ENCODE measurements around the gene ADAM30. TPM values are rescaled to one million over a fixed set of nuclear protein-coding genes. Genes with fewer than 3 reads are reported as not detected.

The ADAM30 gene
- total and polyA plus RNA-seq, 12 donors, result not detected

DNA sequence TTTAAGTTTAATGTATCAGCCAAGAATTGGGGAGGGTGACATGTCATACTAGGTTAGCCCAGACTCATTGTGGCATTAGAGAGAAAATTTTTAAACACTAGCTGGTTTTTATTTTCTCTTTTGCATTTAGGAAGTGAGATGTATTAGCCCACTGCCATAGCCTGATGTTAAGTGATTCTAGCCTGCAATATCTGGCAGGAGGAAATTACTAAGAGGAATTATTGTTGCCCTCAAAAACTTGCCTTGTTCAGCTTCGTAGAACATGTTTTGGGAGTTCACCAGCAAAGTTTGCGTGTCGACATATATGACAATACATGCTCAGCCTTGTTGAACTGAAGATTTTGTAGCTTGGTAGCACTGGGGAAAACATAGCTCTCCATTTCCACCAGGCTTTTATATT is 12.5 kb downstream of the ADAM30 start:
- no peak overlapping the region for H3K27ac ChIP-seq
- WGBS, 2 donors, result 90 to 91% methylated on average over 3 of the region's 3 CpGs
- ATAC-seq (no peak), DNase-seq (no peak)
- no peak overlapping the region for H3K4me3 ChIP-seq
- H3K27me3 ChIP-seq, result peaks cover 0 to 23% (median 8%) of the 10 kb centered on the region in 7 donors
- H3K9me3 ChIP-seq, result peaks cover 0 to 13% (median 0%) of the 10 kb centered on the region in 11 donors
- no peak for TF ChIP-seq CTCF (IDR thresholded peaks at IDR 0.05)
- no peaks in the 10 kb centered on the region for H3K36me3 ChIP-seq
- H3K4me1 ChIP-seq, result peaks cover 0 to 4% (median 0%) of the 10 kb centered on the region in 9 donors
- intact Hi-C loops (cut with DNase I), result loop anchor here in 2 of 10 donors (10.0 kb wide), 3 partner anchors 51 to 261 kb away; no protein-coding TSS in a partner anchor

DNA sequence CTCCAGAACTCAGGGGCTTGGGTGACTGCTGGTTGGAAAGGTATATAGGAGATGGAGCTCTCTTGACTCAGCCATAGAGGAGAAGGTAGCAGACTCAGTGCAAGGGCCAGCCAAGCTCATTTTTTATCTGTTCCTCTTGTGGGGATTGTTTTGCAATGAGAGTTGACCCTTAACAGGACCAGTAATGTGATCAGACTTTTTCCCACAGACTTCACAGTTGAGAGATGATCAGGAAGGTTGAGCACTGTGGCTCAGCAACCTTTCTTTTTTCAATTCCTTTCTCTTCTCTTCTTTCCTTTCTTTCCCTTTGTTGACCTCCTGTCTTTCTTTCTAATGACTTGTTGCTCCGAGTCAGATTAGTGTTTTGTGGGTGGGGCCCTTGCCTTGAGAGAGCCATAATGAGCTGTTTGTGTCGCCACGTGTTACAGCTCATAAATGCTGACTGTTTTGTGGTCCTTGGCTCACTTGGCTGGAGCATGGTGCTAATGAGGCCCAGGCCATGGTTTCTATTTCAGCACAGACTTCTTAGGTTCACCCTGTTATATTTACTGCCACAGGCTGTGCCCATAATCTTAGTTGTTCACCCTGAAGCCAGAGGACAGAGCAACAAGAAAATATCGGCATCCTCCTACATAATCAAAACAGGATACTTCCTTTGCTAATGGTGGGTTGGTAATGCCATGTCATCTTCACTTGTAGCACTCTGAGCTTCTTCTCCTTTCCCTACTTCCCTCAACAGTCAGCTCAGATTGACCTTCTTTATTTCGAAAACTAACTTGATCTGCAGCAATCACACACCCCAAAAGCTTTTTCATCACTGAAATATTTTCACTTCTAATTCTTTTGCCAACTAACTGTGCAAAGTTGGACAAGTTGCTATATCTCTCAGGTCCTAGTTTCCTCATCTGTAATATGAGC is 13.9 kb downstream of the ADAM30 start:
- WGBS, 2 donors, result 79 to 80% methylated on average over 5 of the region's 5 CpGs
- no peak for ATAC-seq

GRCh38 chr1:119879510-119880434 is 16.5 kb downstream of the ADAM30 start:
- WGBS, 2 donors, result 85 to 87% methylated on average over 12 of the region's 12 CpGs
- H3K4me3 ChIP-seq, result no peak overlapping the region
- peaks cover 0 to 9% (median 0%) of the 10 kb centered on the region in 7 donors for H3K27me3 ChIP-seq
- peaks cover 0 to 4% (median 0%) of the 10 kb centered on the region in 9 donors for H3K4me1 ChIP-seq
- H3K9me3 ChIP-seq, result no peaks in the 10 kb centered on the region
- no peak overlapping the region for H3K27ac ChIP-seq
- no peak for ATAC-seq
- no peak for DNase-seq
- intact Hi-C loops (cut with DNase I), result loop anchor here in 2 of 10 donors (10.0 kb wide), 3 partner anchors 55 to 265 kb away; no protein-coding TSS in a partner anchor
- H3K36me3 ChIP-seq, result no peaks in the 10 kb centered on the region
- no peak for TF ChIP-seq CTCF (IDR thresholded peaks at IDR 0.05)

More for the DNA sequence above, 13.9 kb downstream of the ADAM30 start:
- Histone ChIP-seq H3K4me1 (peaks cover 0 to 4% (median 0%) of the 10 kb centered on the region in 9 donors), H3K36me3 (no peaks in the 10 kb centered on the region), H3K27ac (no peak overlapping the region), H3K9me3 (no peaks in the 10 kb centered on the region), H3K4me3 (no peak overlapping the region), H3K27me3 (peaks cover 0 to 23% (median 8%) of the 10 kb centered on the region in 7 donors)
- DNase-seq, result no peak
- TF ChIP-seq CTCF (IDR thresholded peaks at IDR 0.05), result no peak
- intact Hi-C loops (cut with DNase I), result loop anchor here in 2 of 10 donors (10.0 kb wide), 3 partner anchors 52 to 262 kb away; no protein-coding TSS in a partner anchor

DNA sequence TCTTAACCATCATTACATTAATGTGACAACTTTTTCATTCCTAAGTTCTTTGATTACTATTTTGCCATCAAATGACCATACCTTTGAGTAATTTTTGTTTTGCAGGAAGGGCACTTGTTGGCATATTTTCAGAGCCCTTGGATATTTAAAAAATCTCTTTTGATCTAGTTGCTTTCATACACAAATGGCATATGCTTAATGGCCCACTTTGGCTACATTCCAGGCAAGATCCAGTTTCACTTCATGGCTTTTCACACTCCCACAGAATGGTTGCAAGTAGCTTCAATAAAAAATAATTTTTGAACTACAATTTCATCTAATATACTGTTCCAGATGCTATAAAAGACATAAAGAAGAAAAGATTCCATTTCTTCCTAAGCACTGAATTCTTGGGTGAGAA is 18.1 kb downstream of the ADAM30 start:
- intact Hi-C loops (cut with DNase I), result no loop called here
- no peak for ATAC-seq
- no peaks in the 10 kb centered on the region for H3K27me3 ChIP-seq
- no peaks in the 10 kb centered on the region for H3K9me3 ChIP-seq
- no peak overlapping the region for H3K4me3 ChIP-seq
- peaks cover 0 to 13% (median 6%) of the 10 kb centered on the region in 9 donors for H3K4me1 ChIP-seq
- H3K36me3 ChIP-seq, result no peaks in the 10 kb centered on the region
- no peak overlapping the region for H3K27ac ChIP-seq
- TF ChIP-seq CTCF (IDR thresholded peaks at IDR 0.05), result no peak
- DNase-seq, result no peak

All from heart right ventricle (tissue), 16 donors.